CD4-positive, alpha-beta T cell treated with Interleukin-2 at 100 ng/mL for 4 hours (primary cell): ENCODE measurements around the gene GNA15.

Experiments
- DNase-seq: peaks from one replicate; pipeline ENCODE4 v3.0.0-alpha.2; 2020; ENCODE audit warnings: low spot score

The GNA15 gene

DNA sequence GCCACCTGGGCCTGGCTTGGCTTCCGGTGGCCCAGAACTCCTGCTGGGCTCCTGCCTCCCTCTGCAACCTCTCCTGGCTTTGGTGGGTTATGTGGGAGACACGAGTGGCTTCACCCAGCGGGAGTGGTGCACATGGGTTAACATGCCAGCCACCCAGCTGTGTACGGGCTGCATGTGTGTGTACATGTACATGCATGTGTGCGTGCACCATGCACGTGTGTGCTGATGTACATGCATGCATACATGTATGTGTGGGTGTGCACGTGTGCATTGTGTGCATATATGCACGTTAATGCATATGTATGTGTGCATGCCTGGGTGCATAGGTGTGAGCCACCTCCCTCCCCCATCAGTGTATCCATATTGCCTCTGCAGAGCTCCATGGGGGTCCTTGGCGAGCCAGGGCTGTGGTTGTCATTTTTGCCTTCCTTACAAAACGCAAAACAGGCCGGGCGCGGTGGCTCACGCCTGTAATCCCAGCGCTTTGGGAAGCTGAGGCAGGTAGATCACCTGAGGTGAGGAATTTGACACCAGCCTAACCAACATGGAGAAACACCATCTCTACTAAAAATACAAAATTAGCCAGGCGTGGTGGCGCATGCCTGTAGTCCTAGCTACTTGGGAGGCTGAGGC is 29.2 kb upstream of the GNA15 start:
- DNase-seq: no peak

DNA sequence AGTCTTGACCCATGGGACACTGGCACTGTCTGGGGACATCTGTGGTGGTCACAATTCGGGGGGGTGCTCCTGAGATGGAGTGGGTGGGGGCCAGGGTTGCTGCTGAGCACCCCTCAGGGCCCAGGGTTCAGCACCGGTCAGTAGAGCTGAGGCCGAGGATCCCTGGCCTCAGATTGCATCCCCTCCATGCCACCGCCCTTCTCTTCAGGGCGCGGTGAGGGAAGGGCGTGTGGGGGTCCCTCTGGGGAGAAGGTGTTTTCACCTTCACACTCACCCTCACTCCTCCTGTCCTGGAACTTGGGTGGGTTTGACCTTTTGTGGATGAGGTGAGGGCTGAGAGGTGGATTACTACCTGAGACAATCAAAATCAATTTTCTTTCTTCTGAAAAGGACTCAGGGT is 28.2 kb upstream of the GNA15 start:
- no peak for DNase-seq

DNA sequence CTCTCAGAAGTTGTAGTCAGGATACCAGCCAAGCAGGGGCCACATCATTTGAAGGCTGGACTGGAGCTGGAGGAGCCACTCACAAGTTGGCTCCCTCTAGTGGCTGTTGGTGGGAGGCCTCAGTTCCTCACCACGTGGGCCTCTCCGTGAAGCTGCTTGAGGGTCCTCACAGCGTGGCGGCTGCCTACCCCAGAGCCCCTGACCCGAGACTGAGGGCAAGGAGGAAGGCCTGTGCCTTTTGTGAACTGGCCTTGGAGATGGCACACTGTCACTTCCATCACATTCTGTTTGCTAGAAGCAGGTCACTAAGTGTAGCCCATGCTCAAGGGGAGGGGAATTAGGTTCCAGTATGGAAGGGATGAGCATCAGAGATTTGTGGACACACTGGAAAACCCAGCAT is 27.1 kb upstream of the GNA15 start:
- peak; percentile 76 for DNase-seq

DNA sequence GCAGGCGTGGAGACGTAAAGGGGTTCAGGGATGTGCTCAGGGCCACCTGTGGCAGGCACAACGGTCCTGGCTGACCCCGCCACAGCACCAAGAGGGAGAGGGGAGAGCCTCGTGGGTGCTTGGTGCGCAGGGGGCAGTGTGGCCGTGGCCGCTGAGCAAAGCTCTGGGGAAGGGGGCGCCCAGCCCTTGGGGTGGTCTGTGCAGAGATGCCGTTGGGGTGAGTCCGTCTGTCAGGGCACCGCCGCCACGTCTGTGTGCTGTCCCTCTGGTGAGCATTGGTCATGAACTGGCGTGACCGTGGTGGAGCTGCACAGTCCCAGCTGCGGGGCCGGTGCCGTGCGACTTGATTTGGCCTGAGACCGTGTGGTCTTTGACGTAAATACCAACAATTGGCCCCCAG is 26.3 kb upstream of the GNA15 start:
- no peak for DNase-seq

DNA sequence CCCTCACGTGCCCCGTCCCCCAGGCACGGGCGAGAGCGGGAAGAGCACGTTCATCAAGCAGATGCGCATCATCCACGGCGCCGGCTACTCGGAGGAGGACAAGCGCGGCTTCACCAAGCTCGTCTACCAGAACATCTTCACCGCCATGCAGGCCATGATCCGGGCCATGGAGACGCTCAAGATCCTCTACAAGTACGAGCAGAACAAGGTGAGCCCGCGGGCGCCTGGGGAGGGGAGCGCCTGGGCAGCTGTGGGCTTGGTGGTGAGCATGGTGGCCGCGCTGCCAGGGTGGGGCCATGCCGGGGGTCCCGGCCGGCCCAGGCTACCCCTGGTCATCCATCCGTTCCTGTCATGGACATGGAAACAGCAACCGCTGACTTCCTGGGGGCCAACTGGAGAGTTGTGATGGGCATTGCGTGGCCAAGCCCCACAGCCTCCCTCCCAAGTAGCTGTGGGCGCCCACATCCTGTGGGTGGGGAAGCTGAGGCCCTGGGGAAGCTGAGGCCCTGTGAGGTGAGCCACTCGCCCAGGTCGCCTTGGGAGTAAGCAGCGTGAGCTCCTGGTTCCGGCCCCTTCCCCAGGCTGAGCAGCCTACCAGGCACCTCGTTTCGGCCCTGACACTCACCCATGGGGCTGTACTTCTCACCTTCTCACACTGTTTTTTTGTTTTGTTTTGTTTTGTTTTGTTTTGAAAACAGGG is 25.6 kb upstream of the GNA15 start:
- DNase-seq: no peak

DNA sequence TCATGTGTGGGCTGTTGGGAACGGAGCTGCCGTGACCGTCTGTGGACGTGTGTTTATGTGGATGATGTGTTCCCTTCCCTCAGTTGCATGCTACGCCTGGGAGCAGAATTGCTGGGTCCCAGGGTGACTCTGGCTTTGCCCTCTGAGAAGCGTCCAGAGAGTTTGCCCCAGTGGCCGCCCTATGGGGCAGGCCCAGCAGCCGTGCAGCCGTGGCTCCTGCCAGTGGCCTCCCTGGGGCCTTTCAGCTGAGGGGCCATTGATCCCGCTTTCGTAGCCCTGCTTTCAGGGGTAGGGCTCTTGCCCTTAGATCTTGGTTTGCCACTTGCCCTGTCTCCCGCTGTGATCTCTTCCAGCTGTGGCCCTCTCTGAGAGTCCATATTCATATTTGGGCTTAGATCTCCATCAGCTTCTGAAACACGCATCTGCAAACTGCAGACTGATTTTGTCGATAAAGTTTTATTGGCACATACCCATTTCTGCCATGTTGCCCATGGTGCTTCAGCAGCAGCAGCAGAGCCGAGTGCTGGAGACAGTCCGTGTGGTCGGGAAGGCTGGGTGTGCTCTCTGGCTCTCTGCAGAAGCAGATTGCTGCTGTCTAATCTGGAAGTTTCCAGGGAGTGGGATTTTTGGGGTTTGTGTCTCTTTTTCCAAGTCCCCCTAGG is 24.1 kb upstream of the GNA15 start:
- no peak for DNase-seq

DNA sequence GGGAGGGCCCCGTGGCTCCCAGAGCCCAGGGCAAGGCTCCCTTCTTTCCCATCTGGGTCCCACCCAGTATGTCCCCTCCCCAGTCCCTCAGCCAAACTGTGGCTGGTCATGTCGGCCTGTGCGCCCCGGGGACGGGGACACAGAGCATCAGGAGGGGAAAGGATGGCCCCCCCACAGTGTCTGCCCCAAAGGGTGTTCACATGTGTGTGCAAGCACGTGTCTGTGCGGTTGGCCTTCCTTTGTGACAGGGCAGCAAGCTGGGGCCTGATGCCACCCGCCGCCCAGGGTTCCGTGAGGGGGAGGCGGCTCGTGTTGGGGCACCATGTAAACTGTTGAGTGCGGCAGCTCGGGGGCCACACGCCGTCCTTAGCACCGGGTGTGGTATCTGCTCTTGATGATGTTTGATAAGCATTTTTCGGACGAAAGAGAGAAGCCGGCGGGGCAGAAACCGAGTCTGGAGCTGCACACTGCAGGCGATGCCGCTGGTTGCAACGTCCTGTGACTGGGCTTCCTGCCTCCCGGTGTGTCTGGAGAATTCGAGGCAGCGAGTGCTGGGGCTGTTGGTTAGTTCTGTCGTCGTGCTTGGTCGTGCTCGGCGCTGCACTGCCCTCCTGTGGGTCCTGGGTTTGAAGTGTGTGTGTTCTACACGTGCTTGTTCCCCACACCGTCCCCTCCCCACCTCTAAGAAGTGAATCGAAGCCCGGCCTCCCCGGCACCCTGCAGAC is 23.3 kb upstream of the GNA15 start:
- no peak for DNase-seq

DNA sequence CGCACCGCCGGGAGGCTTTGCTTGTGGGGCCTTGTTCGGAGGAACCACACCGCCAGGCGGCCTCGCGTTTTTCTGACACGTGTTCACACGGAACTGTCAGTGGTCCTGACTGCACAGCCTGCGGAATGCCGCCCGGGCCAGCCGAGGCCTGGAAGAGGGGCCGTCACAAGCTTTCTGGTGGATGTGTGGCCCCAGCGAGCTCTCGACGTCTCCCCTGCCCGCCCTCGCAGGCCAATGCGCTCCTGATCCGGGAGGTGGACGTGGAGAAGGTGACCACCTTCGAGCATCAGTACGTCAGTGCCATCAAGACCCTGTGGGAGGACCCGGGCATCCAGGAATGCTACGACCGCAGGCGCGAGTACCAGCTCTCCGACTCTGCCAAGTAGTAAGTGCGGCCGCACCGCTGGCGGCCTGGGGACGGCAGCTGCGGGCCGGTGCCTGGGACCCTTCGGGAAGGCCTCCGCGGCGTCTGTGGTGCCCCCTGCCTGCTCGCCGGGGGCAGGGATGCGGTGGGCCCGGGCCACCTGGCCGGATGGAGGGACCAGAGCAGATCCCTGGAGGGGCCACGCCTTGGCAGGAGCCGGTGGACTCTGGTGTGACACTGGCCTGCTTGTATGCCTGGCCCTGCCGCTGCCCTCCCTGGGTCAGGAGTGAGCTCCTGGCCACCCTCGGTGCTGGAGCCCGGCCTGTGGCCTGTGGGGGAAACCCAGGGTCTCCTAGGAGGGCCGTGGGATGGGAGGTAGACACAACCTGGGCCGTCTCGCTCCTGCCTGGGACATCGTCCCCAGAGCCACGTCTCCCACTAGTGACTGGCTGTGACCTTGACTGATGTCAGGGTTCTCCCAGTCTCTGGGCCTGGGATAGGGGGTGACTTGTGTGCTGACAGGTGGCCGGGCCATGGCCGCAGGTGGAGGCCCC is 22.5 kb upstream of the GNA15 start:
- no peak for DNase-seq

DNA sequence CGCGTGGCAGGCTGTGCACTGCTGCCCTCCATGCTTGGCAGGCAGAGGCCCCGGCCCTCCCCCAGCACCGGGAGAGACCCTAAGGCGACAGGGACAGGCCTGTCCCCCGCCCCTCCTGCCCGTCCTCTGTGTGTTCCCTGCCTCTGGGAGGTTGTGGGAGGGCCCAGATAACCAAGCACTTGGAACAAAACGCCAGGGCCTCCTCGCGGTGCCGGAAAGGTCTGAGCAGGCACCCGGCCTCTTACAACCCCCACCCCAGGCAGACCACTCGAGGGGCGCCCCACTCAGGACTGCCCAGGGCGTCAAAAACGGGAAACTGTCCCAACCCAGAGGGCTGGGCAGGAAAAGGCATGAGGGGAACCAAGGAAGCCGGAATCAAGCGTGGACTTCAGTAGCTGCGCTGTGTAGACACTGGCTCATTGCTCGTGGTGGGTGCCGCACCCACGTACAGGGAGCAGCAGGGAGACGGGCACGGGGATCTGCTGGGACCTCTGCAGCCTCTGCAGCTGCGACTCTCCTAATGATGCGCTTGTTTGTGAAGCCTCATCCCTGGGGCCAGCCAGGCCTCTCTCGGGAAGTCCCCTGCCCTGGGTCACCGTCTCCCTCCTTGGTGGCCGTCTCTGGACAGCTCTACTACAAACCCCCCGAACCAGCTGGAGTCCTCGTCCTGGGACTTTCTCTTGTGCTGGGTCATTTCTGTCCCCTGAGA is 21.7 kb upstream of the GNA15 start:
- DNase-seq: no peak

DNA sequence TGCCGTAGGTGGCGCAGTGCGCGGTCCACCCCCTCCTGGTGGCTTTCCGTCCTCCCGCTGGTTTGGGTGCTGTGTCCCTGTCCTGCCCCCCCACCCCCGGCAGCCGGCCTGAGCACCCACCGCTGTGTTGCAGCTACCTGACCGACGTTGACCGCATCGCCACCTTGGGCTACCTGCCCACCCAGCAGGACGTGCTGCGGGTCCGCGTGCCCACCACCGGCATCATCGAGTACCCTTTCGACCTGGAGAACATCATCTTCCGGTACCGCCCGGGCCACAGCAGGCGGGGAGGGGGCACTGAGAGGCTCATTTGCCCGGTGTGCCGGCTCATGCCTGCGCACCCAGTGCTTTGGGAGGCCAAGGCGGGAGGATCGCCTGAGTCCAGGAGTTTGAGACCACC is 21.0 kb upstream of the GNA15 start:
- no peak for DNase-seq

DNA sequence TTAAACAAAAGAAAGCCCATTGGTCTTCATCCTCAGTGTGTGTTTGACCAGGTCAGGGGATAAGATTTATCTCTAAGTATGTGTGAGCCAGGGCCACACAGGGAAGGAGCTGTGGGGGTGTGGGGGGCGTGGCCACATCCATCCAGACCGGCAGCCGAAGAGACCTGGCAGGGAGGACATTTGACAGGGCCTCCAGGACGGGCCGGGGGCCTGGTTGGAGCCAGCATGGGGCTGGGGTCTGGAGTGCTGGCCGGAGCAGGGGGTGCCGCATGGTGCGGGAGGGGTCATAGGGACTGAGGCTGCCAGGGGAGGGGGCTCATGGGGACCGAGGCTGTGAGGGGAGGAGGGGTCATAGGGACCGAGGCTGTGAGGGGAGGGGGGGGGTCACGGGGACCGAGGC is 20.4 kb upstream of the GNA15 start:
- DNase-seq: no peak

DNA sequence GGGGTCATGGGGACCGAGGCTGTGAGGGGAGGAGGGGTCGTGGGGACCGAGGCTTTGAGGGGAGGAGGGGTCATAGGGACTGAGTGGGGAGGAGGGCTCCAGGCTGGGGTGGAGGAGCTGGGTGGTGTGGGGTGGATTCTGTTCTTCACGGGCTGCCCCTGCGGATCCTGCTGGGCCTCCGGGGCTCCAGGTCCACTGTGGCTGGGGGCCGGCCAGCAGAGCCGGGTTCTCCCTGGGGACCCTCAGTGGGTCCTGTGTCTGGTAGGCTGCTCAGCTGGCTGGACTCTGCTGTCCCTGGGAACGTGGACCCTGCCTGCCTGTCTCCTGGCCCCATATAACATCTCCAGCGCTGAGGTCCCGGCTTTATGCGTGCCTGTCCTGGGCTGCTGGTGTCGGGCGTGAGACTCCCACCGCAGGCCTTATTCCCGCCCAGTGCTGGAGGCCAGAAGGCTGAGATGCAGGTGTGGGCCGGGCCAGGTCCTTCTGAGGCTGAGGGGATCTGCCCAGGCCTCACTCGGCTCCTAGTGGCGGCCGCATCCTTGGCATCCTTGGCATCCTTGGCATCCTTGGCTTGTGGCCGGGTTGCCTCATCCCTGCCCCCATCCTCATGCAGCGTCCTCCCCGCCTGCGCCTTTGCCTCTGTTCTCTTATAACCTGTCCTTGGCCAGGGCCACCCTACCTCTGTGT is 19.8 kb upstream of the GNA15 start:
- no peak for DNase-seq

DNA sequence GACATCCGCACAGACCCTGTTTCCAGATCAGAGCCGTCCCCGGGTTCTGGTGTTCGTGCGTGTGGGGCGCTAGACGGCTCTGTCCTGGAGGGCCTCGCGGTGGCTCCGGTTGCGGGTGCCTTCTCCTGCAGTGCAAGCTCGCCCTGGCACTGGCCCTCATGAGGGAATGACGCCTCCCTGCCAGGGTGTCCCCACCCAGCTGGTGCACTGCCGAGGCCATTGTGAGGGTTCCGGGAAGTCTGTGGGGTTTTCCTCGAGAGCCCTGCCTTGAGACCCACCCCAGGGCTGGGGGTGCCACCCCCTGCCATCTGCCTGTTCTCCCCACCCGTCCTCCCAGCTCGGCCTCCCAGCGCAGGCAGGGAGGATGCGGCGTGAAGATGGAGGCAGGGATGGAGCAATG is 19.2 kb upstream of the GNA15 start:
- no peak for DNase-seq

DNA sequence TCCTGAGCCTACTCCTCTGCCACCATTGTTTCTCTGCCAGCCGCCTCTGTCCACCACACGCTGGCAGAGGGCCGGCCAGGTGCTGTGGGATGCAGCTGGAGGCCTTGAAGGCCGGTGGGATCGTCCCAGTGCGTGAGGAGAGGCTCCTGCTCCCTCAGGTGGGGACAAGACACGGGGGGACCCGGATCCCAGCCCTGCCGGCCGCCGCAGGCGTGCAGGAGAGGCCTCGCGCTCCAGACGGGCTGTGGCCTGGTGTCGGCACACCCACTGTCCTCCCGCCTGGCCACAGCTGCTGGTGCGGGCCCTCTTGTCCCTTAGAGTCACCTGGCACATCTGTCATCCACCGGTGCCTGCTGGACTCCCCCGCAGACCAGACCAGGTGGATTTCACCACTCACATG is 18.1 kb upstream of the GNA15 start:
- DNase-seq: no peak

DNA sequence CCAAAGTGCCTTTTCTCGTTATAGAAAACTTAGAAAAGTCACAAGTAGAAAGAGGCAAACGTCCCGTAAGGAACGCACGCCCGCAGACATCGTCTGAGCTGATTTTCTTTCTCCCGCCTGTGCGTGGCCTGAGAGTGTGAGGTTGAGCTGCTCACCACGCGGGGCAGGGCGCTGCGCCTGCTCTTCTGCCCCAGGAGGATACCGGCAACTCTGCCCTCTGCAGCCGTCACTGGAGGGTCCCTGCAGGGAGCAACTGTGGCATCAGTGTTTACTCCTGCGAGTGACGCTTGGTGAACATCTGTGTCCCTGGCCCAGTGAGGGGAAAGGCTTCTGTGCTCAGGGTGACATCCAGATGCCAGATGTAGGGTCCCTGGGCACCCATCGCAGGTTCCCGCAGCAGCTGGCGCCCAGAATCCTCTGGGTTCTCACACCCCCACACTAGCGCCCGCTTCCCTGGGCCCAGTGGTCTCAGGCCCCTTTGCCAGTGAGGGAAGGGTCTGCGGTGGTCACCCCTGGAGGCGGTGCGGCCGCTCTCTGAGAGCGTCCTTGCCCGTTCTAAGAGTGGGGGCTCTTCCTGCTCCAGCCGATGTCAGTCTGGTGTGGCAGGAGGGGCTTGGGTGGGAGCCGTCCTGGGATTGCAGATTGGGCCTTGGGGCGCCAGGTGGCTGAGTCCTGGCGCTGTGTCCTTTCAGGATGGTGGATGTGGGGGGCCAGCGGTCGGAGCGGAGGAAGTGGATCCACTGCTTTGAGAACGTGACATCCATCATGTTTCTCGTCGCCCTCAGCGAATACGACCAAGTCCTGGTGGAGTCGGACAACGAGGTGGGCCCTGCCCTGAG is 17.4 kb upstream of the GNA15 start:
- no peak for DNase-seq

DNA sequence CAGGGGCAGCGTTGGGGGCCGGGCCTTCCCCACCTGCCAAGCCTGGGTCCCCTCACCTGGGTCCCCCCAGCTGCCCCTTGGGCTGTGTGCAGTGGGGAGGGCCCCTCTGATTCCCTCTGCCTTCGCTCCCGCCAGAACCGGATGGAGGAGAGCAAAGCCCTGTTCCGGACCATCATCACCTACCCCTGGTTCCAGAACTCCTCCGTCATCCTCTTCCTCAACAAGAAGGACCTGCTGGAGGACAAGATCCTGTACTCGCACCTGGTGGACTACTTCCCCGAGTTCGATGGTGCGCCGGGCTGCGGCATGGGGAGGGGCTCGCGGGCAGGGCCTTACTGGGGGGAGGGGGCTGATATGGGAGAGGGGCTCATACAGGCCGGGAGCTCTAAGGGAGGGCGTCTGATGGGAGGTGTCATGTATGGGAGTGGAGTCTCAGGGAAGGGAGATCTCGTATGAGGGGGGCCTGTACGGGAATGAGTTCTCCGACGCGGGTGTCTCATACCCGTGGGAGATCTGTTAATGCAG is 16.7 kb upstream of the GNA15 start:
- no peak for DNase-seq

DNA sequence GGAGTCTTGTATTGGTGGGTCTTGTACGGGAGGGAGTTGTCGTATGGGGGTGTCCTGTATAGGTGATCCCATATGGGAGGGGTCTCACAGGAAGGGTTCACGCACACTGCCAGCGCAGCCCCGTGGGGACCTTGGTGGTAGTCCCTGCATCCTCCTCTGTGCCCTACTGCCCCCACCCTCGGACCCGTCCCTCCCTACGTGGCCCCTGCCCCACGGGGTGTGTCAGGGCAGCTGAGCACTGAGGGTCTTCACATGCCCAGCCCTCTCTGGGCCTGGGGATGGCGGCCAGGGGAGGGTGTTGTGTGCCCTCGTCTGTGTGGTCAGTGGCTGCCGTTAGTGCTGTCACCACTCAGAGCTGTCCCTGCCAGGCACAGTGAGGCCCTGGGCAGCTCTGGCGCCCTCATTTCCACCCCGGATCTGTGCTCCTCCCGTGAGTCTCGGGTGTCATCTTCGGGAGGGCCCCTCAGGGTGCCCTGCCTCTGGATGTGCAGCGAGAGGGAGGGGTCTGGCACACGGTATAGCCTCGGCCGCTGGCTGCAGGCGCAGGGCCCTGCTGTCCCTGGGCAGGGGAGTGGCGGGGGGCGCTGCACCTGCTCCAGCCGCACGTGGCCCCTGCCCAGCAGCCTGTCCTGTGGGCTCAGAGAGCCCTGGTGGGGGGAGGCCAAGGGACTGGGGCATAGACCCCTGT is 16.0 kb upstream of the GNA15 start:
- DNase-seq: no peak

DNA sequence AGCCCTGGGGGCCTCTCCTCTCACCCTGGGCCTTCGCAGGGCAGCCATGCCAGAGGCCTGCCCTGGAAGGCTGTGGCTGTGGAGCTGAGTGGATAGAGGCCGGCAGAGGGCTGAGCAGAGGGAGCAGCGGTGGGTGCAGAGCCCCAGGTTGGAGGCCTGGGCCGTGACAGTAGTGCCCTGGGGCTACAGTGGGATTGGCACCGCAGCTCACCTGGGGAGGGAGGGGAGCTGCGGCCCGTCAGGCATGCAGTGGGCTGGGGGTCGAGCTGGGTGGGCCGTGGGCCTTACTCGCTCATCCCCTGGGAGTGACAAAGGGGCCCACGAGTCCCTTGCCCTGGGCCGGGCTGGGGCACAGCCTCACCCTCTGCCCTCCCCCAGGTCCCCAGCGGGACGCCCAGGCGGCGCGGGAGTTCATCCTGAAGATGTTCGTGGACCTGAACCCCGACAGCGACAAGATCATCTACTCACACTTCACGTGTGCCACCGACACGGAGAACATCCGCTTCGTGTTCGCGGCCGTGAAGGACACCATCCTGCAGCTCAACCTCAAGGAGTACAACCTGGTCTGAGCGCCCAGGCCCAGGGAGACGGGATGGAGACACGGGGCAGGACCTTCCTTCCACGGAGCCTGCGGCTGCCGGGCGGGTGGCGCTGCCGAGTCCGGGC is 15.1 kb upstream of the GNA15 start:
- DNase-seq: no peak
